IgD-negative memory B cell (primary cell): ENCODE measurements around the gene FCRL6. TPM values are rescaled to one million over a fixed set of nuclear protein-coding genes. Genes with fewer than 3 reads are reported as not detected.
A peak's percentile ranks its signal among the peaks of the same experiment; 100 is the strongest.

Experiments
- H3K27ac Mint-ChIP-seq, 3 donors: one replicate each; pipeline ENCODE4 v1.8.0; 2020 to 2022; ENCODE audit warnings: mild to moderate bottlenecking in 3 of 3, mixed read lengths in 3 of 3, moderate library complexity in 1 of 3
- H3K27me3 Mint-ChIP-seq: one replicate; pipeline ENCODE4 v1.8.0; 2021; ENCODE audit warnings: mixed read lengths
- H3K36me3 Mint-ChIP-seq: one replicate; pipeline ENCODE4 v1.8.0; 2020; ENCODE audit warnings: mild to moderate bottlenecking, mixed read lengths
- H3K4me1 Mint-ChIP-seq, 3 donors: one replicate each; pipeline ENCODE4 v1.8.0; 2020 to 2022; ENCODE audit warnings: mixed read lengths in 3 of 3, mild to moderate bottlenecking in 1 of 3
- H3K4me3 Mint-ChIP-seq, 4 donors: one replicate each; pipeline ENCODE4 v1.8.0; 2020 to 2022; ENCODE audit warnings: mild to moderate bottlenecking in 4 of 4, mixed read lengths in 4 of 4, moderate library complexity in 3 of 4
- H3K9me3 Mint-ChIP-seq, 3 donors: one replicate each; pipeline ENCODE4 v1.8.0; 2020 to 2021; ENCODE audit warnings: mixed read lengths in 3 of 3, mild to moderate bottlenecking in 1 of 3
- polyA plus RNA-seq: library from polyadenylated mRNA; unstranded; fragments of 300-500 nt; fragmentation: Illumina TruSeq; gene quantifications from one replicate; pipeline ENCODE4 v1.2.3, GENCODE V29; 2021

The FCRL6 gene
- polyA plus RNA-seq, 1 donor from 2014 or later = 2.1 TPM

GRCh38 chr1:159823406-159823805, 21.2 kb downstream of the FCRL6 start:
- peak overlapping the region in 2 of 3 donors; percentile 46 to 51 for H3K27ac Mint-ChIP-seq
- peaks cover 0 to 15% (median 2%) of the 10 kb centered on the region in 3 donors for H3K4me1 Mint-ChIP-seq
- no peak overlapping the region for H3K4me3 Mint-ChIP-seq
- H3K9me3 Mint-ChIP-seq = no peaks in the 10 kb centered on the region
- no peaks in the 10 kb centered on the region for H3K36me3 Mint-ChIP-seq
- H3K27me3 Mint-ChIP-seq = peaks cover 26% of the 10 kb centered on the region

GRCh38 chr1:159825564-159825963, 23.4 kb downstream of the FCRL6 start:
- Mint-ChIP-seq H3K4me1 (peaks cover 2 to 20% (median 4%) of the 10 kb centered on the region in 3 donors), H3K27me3 (peaks cover 24% of the 10 kb centered on the region), H3K36me3 (no peaks in the 10 kb centered on the region), H3K4me3 (no peak overlapping the region), H3K27ac (no peak overlapping the region), H3K9me3 (no peaks in the 10 kb centered on the region)

- H3K27ac Mint-ChIP-seq = peak within 1 kb of the TSS in 1 of 3 donors; percentile 52
These were observed 24.4 kb downstream of the FCRL6 start, which contains the start of gene SLAMF8 for GRCh38 chr1:159826441-159827101. Gene SLAMF8 (plus strand): TSS chr1:159826873. CDS start chr1:159826899, 26 bp downstream.

GRCh38 chr1:159827102-159827490, 24.9 kb downstream of the FCRL6 start:
- peaks cover 20% of the 10 kb centered on the region for H3K27me3 Mint-ChIP-seq
- no peaks in the 10 kb centered on the region for H3K9me3 Mint-ChIP-seq
- peak overlapping the region in 1 of 4 donors; percentile 65 for H3K4me3 Mint-ChIP-seq
- no peaks in the 10 kb centered on the region for H3K36me3 Mint-ChIP-seq
- H3K4me1 Mint-ChIP-seq = peaks cover 2 to 20% (median 4%) of the 10 kb centered on the region in 3 donors
- peak overlapping the region in 1 of 3 donors; percentile 52 for H3K27ac Mint-ChIP-seq

More at GRCh38 chr1:159826441-159827101, 24.4 kb downstream of the FCRL6 start, which contains the start of gene SLAMF8:
- Mint-ChIP-seq H3K9me3 (no peaks in the 10 kb centered on the region), H3K27me3 (peaks cover 20% of the 10 kb centered on the region), H3K36me3 (no peaks in the 10 kb centered on the region), H3K4me1 (peaks cover 2 to 20% (median 4%) of the 10 kb centered on the region in 3 donors), H3K4me3 (peak within 1 kb of the TSS in 1 of 4 donors; percentile 65)

GRCh38 chr1:159827549-159827948, 25.4 kb downstream of the FCRL6 start:
- H3K4me1 Mint-ChIP-seq = peaks cover 2 to 18% (median 4%) of the 10 kb centered on the region in 3 donors
- H3K4me3 Mint-ChIP-seq = peak overlapping the region in 1 of 4 donors; percentile 65
- H3K9me3 Mint-ChIP-seq = no peaks in the 10 kb centered on the region
- peaks cover 18% of the 10 kb centered on the region for H3K27me3 Mint-ChIP-seq
- peak overlapping the region in 1 of 3 donors; percentile 68 for H3K27ac Mint-ChIP-seq
- no peaks in the 10 kb centered on the region for H3K36me3 Mint-ChIP-seq

GRCh38 chr1:159828176-159828575, 26.0 kb downstream of the FCRL6 start:
- Mint-ChIP-seq H3K36me3 (no peaks in the 10 kb centered on the region), H3K27me3 (peaks cover 12% of the 10 kb centered on the region), H3K4me1 (peaks cover 2 to 18% (median 4%) of the 10 kb centered on the region in 3 donors)

GRCh38 chr1:159828581-159829272, 26.6 kb downstream of the FCRL6 start:
- no peak overlapping the region for H3K4me3 Mint-ChIP-seq
- H3K27ac Mint-ChIP-seq = no peak overlapping the region

More at GRCh38 chr1:159828176-159828575, 26.0 kb downstream of the FCRL6 start:
- H3K4me3 Mint-ChIP-seq = no peak overlapping the region
- no peaks in the 10 kb centered on the region for H3K9me3 Mint-ChIP-seq
- peak overlapping the region in 1 of 3 donors; percentile 68 for H3K27ac Mint-ChIP-seq

GRCh38 chr1:159829273-159829634, 27.1 kb downstream of the FCRL6 start:
- H3K27ac Mint-ChIP-seq = no peak overlapping the region
- H3K4me1 Mint-ChIP-seq = peaks cover 2 to 18% (median 4%) of the 10 kb centered on the region in 3 donors
- H3K9me3 Mint-ChIP-seq = no peaks in the 10 kb centered on the region
- no peaks in the 10 kb centered on the region for H3K36me3 Mint-ChIP-seq
- peak overlapping the region in 1 of 4 donors; percentile 79 for H3K4me3 Mint-ChIP-seq
- peaks cover 5% of the 10 kb centered on the region for H3K27me3 Mint-ChIP-seq

More at GRCh38 chr1:159828581-159829272, 26.6 kb downstream of the FCRL6 start:
- peaks cover 2 to 18% (median 4%) of the 10 kb centered on the region in 3 donors for H3K4me1 Mint-ChIP-seq
- peaks cover 9% of the 10 kb centered on the region for H3K27me3 Mint-ChIP-seq
- H3K36me3 Mint-ChIP-seq = no peaks in the 10 kb centered on the region
- H3K9me3 Mint-ChIP-seq = no peaks in the 10 kb centered on the region

GRCh38 chr1:159829822-159830465, 27.8 kb downstream of the FCRL6 start:
- Mint-ChIP-seq H3K4me1 (peaks cover 2 to 18% (median 4%) of the 10 kb centered on the region in 3 donors), H3K27me3 (peaks cover 4% of the 10 kb centered on the region), H3K9me3 (no peaks in the 10 kb centered on the region), H3K4me3 (no peak overlapping the region), H3K36me3 (no peaks in the 10 kb centered on the region), H3K27ac (no peak overlapping the region)

GRCh38 chr1:159830722-159831121, 28.6 kb downstream of the FCRL6 start:
- peaks cover 2 to 18% (median 4%) of the 10 kb centered on the region in 3 donors for H3K4me1 Mint-ChIP-seq
- H3K4me3 Mint-ChIP-seq = peak overlapping the region in 1 of 4 donors; percentile 34
- no peaks in the 10 kb centered on the region for H3K36me3 Mint-ChIP-seq
- H3K27ac Mint-ChIP-seq = no peak overlapping the region
- H3K9me3 Mint-ChIP-seq = peaks cover 0 to 1% (median 0%) of the 10 kb centered on the region in 3 donors
- peaks cover 4% of the 10 kb centered on the region for H3K27me3 Mint-ChIP-seq

- peaks cover 2 to 12% (median 4%) of the 10 kb centered on the region in 3 donors for H3K4me1 Mint-ChIP-seq
- H3K36me3 Mint-ChIP-seq = no peaks in the 10 kb centered on the region
- no peak overlapping the region for H3K27ac Mint-ChIP-seq
- H3K9me3 Mint-ChIP-seq = peaks cover 0 to 1% (median 0%) of the 10 kb centered on the region in 3 donors
- peaks cover 4% of the 10 kb centered on the region for H3K27me3 Mint-ChIP-seq
- H3K4me3 Mint-ChIP-seq = no peak overlapping the region
These were observed 29.4 kb downstream of the FCRL6 start for GRCh38 chr1:159831412-159832141.

- Mint-ChIP-seq H3K4me1 (peaks cover 0 to 8% (median 4%) of the 10 kb centered on the region in 3 donors), H3K9me3 (peaks cover 0 to 1% (median 0%) of the 10 kb centered on the region in 3 donors), H3K27me3 (peaks cover 4% of the 10 kb centered on the region), H3K4me3 (no peak overlapping the region), H3K36me3 (no peaks in the 10 kb centered on the region), H3K27ac (no peak overlapping the region)
These were observed 30.1 kb downstream of the FCRL6 start for GRCh38 chr1:159832309-159832708.

GRCh38 chr1:159835356-159835755, 33.2 kb downstream of the FCRL6 start:
- Mint-ChIP-seq H3K9me3 (peaks cover 0 to 1% (median 0%) of the 10 kb centered on the region in 3 donors), H3K36me3 (no peaks in the 10 kb centered on the region), H3K27me3 (peaks cover 2% of the 10 kb centered on the region), H3K4me1 (peaks cover 0 to 7% (median 0%) of the 10 kb centered on the region in 3 donors), H3K4me3 (no peak overlapping the region), H3K27ac (no peak overlapping the region)

- H3K9me3 Mint-ChIP-seq = peaks cover 0 to 1% (median 0%) of the 10 kb centered on the region in 3 donors
- H3K36me3 Mint-ChIP-seq = no peaks in the 10 kb centered on the region
- H3K27ac Mint-ChIP-seq = no peak overlapping the region
- H3K27me3 Mint-ChIP-seq = peaks cover 2% of the 10 kb centered on the region
- no peak overlapping the region for H3K4me3 Mint-ChIP-seq
- peaks cover 0 to 7% (median 0%) of the 10 kb centered on the region in 3 donors for H3K4me1 Mint-ChIP-seq
These were observed 33.8 kb downstream of the FCRL6 start for GRCh38 chr1:159835862-159836525.
